Stimulated activated CD4-positive, alpha-beta T cell treated with anti-CD3 and anti-CD28 coated beads, Interleukin-4, amount 100 ng/mL, for 4 hours (primary cell): Measurements from ENCODE around the gene CHD5.

Experiments
- DNase-seq, 2 experiments: peaks; one replicate each; pipeline ENCODE4 v3.0.0-alpha.2; 2020

The CHD5 gene

DNA sequence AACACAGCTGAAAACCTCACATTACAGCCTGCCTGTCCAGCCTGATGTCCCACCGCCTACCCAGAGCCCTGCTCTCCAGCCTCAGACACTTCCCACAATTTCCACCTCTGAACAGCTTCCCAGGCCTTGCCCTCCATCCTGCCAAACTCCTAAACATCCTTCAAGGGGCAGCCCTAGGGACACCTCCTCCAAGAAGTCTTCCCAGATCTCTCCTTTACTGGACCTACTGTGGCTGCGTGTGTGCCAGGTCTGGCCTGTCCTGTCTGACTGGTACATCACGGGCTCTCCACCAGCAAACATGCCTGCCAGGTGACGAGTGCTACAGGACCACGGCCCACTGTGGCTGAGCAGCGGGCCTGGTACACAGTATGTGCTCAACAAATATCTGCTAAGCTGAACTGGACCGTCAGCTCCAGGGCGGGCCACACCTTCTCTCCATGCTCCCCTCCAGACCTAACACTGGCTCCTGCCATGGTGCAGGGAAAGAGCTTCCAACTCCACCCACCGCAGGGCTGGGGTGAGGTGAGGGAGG lies 28.8 kb downstream of the CHD5 start:
- no peak for DNase-seq

DNA sequence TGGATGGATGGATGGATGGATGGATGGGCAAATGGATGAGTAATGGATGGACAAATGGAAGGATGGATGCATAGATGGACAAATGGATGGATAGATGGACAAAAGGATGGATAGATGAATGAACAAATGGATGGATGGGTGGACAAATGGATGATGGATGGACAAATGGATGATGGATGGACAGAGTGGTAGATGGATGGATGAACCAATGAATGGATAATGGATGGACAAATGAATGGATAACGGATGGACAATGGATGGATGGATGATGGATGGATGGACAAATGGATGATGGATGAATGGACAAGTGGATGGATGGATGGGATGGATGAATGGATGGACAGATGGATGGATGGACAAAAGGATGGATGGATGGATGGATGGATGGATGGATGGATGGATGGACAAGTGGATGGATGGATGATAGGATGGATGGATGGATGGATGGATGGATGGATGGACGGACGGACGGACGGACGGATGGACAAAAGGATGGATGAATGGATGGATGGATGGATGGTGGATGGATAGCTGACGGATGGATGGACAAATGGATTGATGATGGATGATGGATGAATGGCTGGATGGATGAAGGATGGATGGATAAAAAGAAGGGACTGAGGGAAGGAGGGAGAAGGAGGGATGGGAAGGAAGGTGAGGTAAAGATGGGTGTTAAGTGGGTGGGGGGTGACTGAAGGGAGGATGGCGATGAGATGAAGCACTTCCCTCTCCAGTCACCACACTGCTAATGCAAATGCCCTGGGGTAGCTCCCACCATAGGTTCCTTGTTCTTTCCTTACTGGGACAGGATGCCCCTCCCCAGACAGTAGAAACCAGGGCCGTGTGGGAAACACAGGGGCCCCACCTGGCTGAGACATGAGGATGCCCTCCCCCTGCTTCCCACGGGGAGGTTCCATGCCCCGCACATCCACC lies 29.8 kb downstream of the CHD5 start:
- no peak for DNase-seq

- DNase-seq: no peak
Observed at GRCh38 chr1:6149597-6149996, 30.5 kb downstream of the CHD5 start.

DNA sequence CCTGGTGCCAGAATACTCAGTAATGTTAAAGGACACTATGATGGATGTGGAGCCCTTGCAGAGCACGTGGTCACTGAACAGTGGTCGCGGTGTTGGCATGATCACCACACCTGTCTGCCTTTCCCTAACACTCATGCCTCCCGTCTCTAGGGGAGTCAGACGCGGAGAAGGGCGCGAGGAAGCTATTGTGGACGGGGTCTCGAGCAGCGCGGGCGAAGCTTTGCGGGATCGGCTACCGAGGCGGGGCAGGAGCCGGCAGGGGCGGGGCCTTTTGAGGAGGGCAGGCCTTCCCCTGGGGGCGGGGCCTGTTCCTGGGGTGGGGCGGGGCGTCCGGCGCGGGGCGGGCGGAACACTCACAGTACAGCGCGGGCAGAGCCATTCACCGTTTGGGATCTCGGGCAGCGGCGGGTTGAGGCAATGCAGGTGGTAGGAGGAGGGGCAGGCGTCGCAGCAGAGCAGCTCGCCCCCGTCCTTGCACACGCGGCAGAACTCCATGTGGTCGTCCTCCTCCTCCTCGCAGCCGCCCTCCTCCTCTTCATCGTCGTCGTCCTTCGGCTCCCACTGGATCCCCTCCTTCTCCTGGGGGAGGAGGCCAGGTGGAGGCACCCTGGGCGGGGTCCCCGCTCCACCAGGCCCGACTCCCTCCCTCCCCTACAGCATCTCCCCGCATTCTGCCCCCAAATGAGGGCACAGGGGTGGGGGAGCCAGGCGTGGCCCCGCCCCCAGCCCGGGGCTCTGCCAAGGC lies 31.5 kb downstream of the CHD5 start:
- peak; percentile 68 to 77 for DNase-seq

DNA sequence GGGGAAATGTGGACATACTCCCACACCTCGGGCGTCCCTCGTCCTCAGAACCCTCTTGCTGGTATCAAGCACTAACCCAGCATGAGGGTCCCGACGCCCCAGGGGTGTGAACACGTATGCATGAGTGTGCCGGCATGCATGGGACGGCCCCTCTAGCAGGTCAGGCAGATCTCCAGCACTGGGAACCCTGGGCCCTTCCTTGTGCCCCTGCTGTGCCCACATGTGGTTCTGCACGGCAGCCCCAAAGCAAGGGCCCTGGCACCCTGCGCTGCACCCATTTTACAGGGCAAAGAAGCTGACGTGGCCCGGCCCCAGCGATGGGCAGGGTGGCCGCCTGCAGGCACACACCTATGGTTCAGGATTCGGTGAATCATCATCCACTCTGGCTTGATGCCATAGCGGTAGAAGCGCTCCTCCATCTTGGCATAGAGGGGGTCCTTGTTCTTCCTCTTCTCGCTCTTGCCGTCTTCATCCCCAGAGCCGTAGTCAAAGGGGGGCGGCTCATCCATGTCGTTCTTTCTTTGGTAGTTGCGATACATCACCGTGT lies 34.2 kb downstream of the CHD5 start:
- no peak for DNase-seq

GRCh38 chr1:6145396-6145750 lies 34.7 kb downstream of the CHD5 start:
- DNase-seq: no peak

DNA sequence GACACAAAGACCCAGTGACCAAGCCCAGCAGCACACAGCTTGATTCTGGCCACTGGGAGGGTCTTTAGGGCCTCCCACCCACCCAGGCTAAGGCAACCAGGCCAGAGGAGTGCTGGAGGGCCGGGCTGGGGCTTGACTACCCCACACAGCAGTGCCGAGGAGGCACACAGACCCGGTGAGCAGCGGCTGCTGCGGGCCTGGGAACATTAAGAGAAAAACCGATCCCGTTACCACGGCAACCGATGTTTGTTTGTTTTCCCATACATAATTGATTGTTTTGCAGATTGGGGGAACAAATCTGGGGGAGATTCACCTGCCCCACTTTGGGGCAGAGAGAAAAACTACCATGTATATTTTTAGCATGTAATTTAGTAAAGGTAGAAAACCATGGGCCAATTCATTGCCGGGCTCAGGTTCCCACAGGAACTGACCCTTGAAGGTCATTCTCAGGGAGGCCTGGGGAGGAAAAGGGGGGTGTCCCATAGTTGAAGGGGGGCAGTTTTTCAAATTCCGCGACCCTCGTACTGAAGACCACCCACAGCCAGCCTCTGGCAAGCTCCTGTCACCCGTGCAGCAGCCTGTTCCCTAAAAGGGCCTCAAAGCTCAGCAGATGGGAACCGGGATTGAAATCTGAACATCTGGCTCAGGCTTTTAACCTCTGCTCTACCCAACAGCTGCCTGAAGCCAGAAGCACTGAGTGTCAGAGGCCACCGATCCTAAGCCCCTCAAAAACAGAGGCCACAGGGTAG lies 35.3 kb downstream of the CHD5 start:
- DNase-seq: no peak

GRCh38 chr1:6144175-6144574 lies 35.9 kb downstream of the CHD5 start:
- DNase-seq: no peak

DNA sequence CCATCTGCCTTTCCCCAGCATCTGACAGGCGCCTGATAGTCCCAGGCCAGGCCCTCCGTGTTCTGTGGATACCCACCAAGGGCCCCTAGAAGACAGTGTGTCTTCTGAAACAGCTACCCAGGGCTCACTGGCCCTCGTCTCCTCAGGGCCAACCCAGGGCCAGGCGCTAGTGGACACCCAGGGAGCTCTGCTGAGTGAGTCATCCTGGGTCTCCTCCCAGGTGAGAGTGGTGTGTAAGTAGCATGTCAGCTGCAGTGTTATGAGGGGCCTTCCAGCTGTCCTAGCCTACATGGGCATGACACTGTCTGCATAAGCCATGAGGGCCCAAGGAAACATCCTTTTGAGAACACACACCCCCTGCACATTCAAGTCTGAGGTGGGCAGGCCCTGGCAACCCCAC lies 36.7 kb downstream of the CHD5 start:
- no peak for DNase-seq

GRCh38 chr1:6142734-6143133 lies 37.4 kb downstream of the CHD5 start:
- DNase-seq: no peak

DNA sequence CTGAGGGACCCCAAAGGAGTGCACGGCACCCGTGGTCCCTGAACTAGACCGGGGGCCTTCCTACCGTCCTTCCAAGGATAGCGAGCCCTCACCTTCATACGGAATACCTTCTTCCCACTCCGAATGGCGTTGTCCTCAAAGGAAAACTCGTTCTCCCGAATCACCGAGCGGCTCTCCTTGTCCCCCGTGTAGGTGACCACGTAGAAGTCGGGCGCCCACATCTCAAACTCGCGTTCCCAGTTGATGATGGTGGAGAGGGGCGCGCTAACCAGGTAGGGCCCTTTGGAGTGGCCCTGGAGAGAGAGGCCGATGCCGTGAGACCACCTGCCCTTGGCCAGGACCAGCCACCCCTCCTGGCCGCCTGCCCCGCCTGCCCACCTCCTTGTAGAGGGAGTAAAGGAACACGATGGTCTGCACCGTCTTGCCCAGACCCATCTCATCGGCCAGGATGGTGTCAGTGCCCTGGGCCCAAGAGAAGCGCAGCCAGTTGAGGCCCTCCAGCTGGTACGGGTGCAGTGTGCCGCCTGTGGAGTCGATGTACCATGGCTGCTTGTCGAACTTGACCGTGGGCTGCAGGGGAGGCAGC lies 38.0 kb downstream of the CHD5 start:
- no peak for DNase-seq

DNA sequence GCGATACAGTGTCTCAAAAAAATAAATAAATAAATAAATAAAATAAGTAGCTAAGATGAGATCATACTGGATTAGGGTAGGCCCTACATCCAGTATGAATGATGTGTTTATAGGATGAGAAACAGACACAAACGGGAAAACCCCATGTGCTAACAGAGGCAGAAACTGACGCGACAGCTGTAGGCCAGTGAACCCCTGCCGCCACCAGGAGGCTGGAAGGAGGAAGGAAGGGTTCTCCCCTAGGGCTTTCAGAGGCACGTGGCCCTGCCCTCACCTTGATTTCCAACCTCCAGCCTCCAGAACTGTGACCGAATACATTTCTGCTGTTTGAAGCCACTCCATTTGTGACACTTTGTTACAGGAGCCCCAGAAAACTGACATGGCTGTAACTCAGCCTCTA lies 38.5 kb downstream of the CHD5 start:
- no peak for DNase-seq

- no peak for DNase-seq
Observed at GRCh38 chr1:6140413-6140812, 39.7 kb downstream of the CHD5 start.

GRCh38 chr1:6137758-6138157 lies 42.4 kb downstream of the CHD5 start:
- no peak for DNase-seq

DNA sequence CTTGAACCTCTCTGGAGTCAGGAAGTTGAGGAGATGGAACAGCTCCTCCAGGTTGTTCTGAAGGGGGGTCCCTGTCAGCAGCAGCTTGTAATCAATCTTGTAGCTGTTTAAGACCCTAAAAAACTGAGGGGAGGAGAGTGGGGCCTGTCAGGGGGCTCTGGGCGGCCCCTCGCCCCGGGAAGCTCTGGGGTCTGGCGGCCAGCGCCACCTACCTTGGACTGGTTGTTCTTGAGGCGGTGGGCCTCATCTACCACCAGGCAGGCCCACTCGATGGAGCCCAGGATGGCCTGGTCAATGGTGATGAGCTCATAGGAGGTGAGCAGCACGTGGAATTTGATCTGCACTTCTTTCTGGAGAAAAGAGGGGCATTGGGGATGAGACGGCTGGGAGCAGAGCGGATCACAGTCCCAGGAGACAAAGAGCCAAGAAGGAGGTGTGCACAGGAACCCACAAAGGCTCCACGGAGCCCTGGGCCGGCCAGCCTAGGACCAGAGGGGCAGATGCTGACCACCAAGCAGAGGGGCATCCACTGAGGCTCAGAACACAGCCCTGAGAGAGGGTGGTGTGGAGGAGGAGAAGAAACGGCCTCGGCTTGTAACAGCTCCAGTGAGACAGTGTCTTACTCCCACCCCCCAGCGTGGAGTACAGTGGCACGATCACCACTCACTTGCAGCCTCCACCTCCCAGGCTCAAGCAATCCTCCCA lies 43.5 kb downstream of the CHD5 start:
- DNase-seq: no peak

DNA sequence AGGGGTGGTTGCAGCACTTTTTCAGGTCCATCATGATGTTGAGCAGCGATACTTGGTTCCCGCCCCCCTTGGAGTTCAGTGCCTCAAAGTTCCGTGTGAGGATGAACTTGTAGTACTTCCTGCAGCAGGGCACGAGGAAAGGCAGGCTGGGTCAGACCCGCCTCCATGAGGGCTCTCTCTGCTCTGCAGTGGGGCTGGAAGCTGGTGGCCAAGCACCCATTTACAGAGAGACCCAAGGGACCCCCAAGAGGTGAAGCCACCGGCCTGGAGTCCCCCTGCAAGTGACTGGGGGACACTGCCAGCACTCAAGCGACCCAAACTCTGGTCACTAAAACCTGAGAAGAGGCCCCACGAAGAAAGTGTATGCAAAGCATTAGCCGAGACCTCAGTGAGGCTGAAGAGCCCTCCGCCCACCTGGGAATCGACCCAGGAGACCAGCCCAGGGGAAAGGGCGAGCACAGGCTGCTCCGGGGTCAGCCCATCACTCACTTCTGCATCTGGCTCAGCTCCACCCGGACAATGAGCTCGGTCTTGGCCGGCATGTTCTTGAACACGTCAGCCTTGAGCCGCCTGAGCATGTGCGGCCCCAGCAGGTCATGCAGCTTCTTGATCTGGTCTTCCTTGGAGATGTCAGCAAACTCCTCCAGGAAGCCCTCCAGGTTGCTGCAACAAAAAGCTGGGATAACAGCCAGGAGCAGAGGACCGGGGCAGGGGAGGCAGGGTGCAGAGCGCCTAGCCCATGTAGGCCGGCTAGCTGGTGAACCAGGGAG lies 45.2 kb downstream of the CHD5 start:
- DNase-seq: no peak

GRCh38 chr1:6134206-6134605 lies 45.9 kb downstream of the CHD5 start:
- no peak for DNase-seq

DNA sequence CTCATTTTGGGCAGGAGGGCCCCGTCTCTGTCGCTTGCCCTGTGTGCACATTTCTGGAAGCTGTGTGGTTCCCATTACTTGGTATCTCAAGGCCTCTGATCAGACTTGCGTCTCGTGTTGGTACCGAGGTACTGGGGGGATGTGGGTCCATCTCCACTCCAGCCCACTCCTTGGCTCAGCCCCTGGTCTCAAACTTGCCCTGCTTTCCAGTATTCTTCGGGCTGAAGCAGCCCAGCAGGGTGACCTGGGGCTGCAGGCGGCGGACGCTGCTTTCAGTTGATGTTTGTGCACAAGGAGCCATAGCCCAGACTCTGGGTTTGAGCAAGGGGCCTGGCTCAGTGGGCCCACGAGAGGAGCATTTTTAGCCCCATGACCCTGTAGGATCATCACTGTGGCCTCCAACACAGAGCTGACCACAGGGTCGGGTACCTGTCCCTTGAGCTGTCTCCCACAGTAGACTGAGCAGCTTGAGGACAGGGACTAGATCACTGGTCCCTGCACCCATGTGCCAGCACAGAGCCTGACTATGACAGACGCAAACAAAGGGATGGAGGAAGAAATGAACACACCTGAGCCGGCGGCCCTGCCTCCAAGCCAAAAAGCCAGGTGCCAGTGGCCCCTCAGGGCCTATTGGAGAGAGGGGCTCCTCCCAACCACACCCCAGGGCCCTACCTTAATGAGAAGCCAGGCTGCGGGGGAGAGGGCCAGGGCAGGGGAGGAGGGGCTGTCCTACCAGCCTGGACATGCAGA lies 46.8 kb downstream of the CHD5 start:
- no peak for DNase-seq

- DNase-seq: no peak
Observed at GRCh38 chr1:6131561-6131960, 48.6 kb downstream of the CHD5 start.

DNA sequence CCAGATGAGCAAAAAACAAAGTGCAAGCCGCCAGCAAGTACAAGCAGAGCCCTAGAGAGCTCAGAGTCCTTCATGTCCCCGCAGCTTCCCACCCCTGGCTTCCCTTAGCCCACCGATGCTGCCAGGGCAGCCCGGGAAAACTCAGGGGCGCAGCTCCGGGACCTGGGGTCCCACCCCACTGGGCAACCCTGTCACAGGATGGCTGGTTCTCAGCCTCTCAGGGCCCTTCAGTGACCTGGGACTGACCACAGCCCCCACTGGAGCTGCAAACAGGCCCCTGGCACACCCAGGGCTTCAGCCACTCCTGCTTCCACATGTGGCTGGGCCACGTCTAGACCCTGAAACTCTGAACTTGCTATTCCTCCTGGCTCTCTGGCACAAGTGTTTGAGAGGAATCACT lies 49.5 kb downstream of the CHD5 start:
- DNase-seq: no peak
